ENCODE data around the gene COPS4.

COPS4 gene

GRCh38 chr4:83121246-83121645 lies 86.3 kb downstream of the COPS4 start:
- DNase-seq (ENCODE audit: low read depth, low spot score): no peak

- DNase-seq (ENCODE audit: low read depth, low spot score): no peak
These were observed 89.3 kb downstream of the COPS4 start for GRCh38 chr4:83124111-83124780.

Measured in brain pericyte (primary cell).